HepG2 (cell line): ENCODE measurements around the gene TAF1B. TPM values are rescaled to one million over a fixed set of nuclear protein-coding genes. Genes with fewer than 3 reads are reported as not detected.

Experiments
- AKNA ChIP-seq: sonication (generic); formaldehyde crosslinking; IDR thresholded peaks from 2 replicates; pipeline ENCODE4 v1.4.0; 2020; ENCODE audit warnings: missing genetic modification reagents, borderline replicate concordance
- ARHGAP35 ChIP-seq: sonication (generic); formaldehyde crosslinking; IDR thresholded peaks from 2 replicates; pipeline ENCODE4 v1.9.0; 2022; ENCODE audit warnings: mild to moderate bottlenecking, inconsistent platforms, moderate library complexity, missing genetic modification reagents, borderline replicate concordance
- GPBP1L1 ChIP-seq: sonication (generic); formaldehyde crosslinking; IDR thresholded peaks from 2 replicates; pipeline ENCODE4 v1.5.0; 2020; ENCODE audit warnings: mild to moderate bottlenecking, missing genetic modification reagents
- HOXA7 ChIP-seq: sonication (generic); formaldehyde crosslinking; IDR thresholded peaks from 2 replicates; pipeline ENCODE4 v1.8.1; 2022; ENCODE audit warnings: mild to moderate bottlenecking, missing genetic modification reagents, moderate library complexity
- MYNN ChIP-seq: sonication (generic); formaldehyde crosslinking; IDR thresholded peaks from 2 replicates; pipeline ENCODE4 v1.4.0; 2020; ENCODE audit warnings: mild to moderate bottlenecking, low read depth, missing genetic modification reagents
- NCOA2 ChIP-seq: sonication (generic); formaldehyde crosslinking; IDR thresholded peaks from 2 replicates; pipeline ENCODE4 v1.8.0; 2022; ENCODE audit warnings: inconsistent platforms
- NR2F1 ChIP-seq, 2 experiments: fragments of 450-650 bp in 1 of 2; formaldehyde crosslinking in 1 of 2; IDR thresholded peaks; 2 replicates each; pipeline versions ENCODE4 v1.5.0 to v1.6.1; 2016 to 2020; ENCODE audit warnings: mild to moderate bottlenecking in 1 of 2, missing compliant biosample characterization in 1 of 2, missing genetic modification reagents in 1 of 2, moderate library complexity in 1 of 2
- NR3C1 ChIP-seq: sonication (generic); formaldehyde crosslinking; IDR thresholded peaks from 2 replicates; pipeline ENCODE4 v1.4.0; 2020; ENCODE audit warnings: missing genetic modification reagents
- PCBP2 ChIP-seq: fragments of 200-400 bp; formaldehyde crosslinking; optimal IDR thresholded peaks from 2 replicates; pipeline ENCODE3; 2018; ENCODE audit warnings: low read length, low read depth; ENCODE audit not compliant: poor library complexity, severe bottlenecking
- POLR2AphosphoS2 ChIP-seq: IDR thresholded peaks from 2 replicates; pipeline ENCODE4 v1.6.1; 2011; ENCODE audit warnings: low read depth, low read length, improper control_type of control experiment
- SAP130 ChIP-seq: IDR thresholded peaks from 2 replicates; pipeline ENCODE4 v1.6.1; 2016; ENCODE audit warnings: low read depth
- SMC3 ChIP-seq: IDR thresholded peaks from 2 replicates; pipeline ENCODE4 v1.6.1; 2011; ENCODE audit warnings: low read length, improper control_type of control experiment
- SOX13 ChIP-seq, 3 experiments: fragments of 450-650 bp in 1 of 3; sonication (generic) in 1 of 3; formaldehyde crosslinking in 1 of 3; IDR thresholded peaks in 2 of 3; conservative IDR thresholded peaks in 1 of 3; 2 replicates each; pipeline versions ENCODE4 v1.5.0 to v1.6.1; 2016 to 2020; ENCODE audit warnings: antibody characterized with exemption in 1 of 3, mild to moderate bottlenecking in 1 of 3, missing compliant biosample characterization in 1 of 3, missing genetic modification reagents in 1 of 3, moderate library complexity in 1 of 3
- THAP8 ChIP-seq: sonication (generic); formaldehyde crosslinking; IDR thresholded peaks from 2 replicates; pipeline ENCODE4 v1.5.1; 2020; ENCODE audit warnings: missing genetic modification reagents, mild to moderate bottlenecking, borderline replicate concordance
- THAP9 ChIP-seq: sonication (generic); formaldehyde crosslinking; IDR thresholded peaks from 2 replicates; pipeline ENCODE4; 2020; ENCODE audit warnings: missing genetic modification reagents, mild to moderate bottlenecking, borderline replicate concordance
- XRCC5 ChIP-seq: fragments of 200-400 bp; formaldehyde crosslinking; optimal IDR thresholded peaks from 2 replicates; pipeline ENCODE3; 2017; ENCODE audit warnings: mild to moderate bottlenecking, low read length
- ZFX ChIP-seq: sonication (generic); formaldehyde crosslinking; IDR thresholded peaks from 2 replicates; pipeline ENCODE4 v1.4.0; 2020; ENCODE audit warnings: mild to moderate bottlenecking, low read depth, missing genetic modification reagents, moderate library complexity
- polyA plus RNA-seq, 8 experiments: library from polyadenylated mRNA; depleted of rRNA in 3 of 8; stranded (reverse) in 7 of 8; unstranded in 1 of 8; fragments of >200 nt; fragmentation: Illumina TruSeq in 4 of 8; extraction: Trizol in 4 of 8; gene quantifications; 2 replicates each; pipeline versions ENCODE4 v1.2.1 to v1.2.3, GENCODE V29; 2011 to 2016; ENCODE audit warnings: low read depth in 4 of 8, missing spikeins in 1 of 8, mixed read lengths in 1 of 8; ENCODE audit not compliant: insufficient read depth in 1 of 8
- total RNA-seq, 5 experiments: library from RNA; depleted of rRNA; stranded (reverse); fragments of >200 nt; fragmentation: Illumina TruSeq; extraction: Trizol; gene quantifications; 2 replicates each; pipeline ENCODE4 v1.2.3, GENCODE V29; 2016; ENCODE audit warnings: low read depth in 1 of 5

The TAF1B gene
- total and polyA plus RNA-seq, 2 of the 13 experiments (the other 11 are each of a cell fraction or from before 2014, with no cell fraction given) = 13.3 to 27.7 TPM

- TF ChIP-seq AKNA (CRISPR knock-in tag) (no peak), ARHGAP35 (0 out of 2 replicates have a peak, but pooled peaks have one; percentile 19), MYNN (CRISPR knock-in tag) (no peak), PCBP2 (no peak), NR3C1 (CRISPR knock-in tag) (no peak), THAP9 (CRISPR knock-in tag) (peak; percentile 67), POLR2AphosphoS2 (no peak), SAP130 (CRISPR knock-in tag) (peak; percentile 41; the same call in 1 of the 2 replicates), SMC3 (peak; percentile 52; the same call in 1 of the 2 replicates), THAP8 (CRISPR knock-in tag) (no peak), ZFX (CRISPR knock-in tag) (peak; percentile 3; the same call in 1 of the 2 replicates), NCOA2 (CRISPR knock-in tag) (no peak), SOX13 (IDR thresholded peaks at IDR 0.05) (no peak), SOX13 (CRISPR knock-in tag; conservative IDR thresholded peaks at IDR 0.05 in 1 of 2, IDR thresholded peaks at IDR 0.05 in 1 of 2) (no peak), GPBP1L1 (CRISPR knock-in tag) (no peak), NR2F1 (CRISPR knock-in tag; IDR thresholded peaks at IDR 0.05) (no peak), XRCC5 (peak; percentile 97), HOXA7 (CRISPR knock-in tag) (no peak)
These were observed 29.8 kb upstream of the TAF1B start (continued) for GRCh38 chr2:9813312-9814128.
